NCI-H1436 treated with DMSO at 0.1 percent for 48 hours (cell line): ENCODE measurements around the gene WDR55.
"Not testable (repeated sequence)": the region's sequence is repeated elsewhere in the genome, so short reads cannot be mapped to it uniquely, and the experiment has no call there.

Experiments used
- DNase-seq: peaks from one replicate; lab custom pipeline; 2025; lab: John Stamatoyannopoulos, UW

Gene WDR55

GRCh38 chr5:140664359-140665119 is at the start of gene WDR55:
TSS of gene WDR55 (plus strand) at chr5:140664904. CDS start at chr5:140664913, 9 bp downstream.
- peak; percentile 67 for DNase-seq

- no peak for DNase-seq
Measured at GRCh38 chr5:140622301-140622700, 42.4 kb upstream of the WDR55 start.

GRCh38 chr5:140623061-140623460 is 41.6 kb upstream of the WDR55 start:
- not testable (repeated sequence) for DNase-seq

GRCh38 chr5:140624886-140625285 is 39.8 kb upstream of the WDR55 start:
- DNase-seq = not testable (repeated sequence)

GRCh38 chr5:140627972-140628371 is 36.7 kb upstream of the WDR55 start:
- no peak for DNase-seq

GRCh38 chr5:140628711-140629110 is 36.0 kb upstream of the WDR55 start:
- no peak for DNase-seq

- DNase-seq = no peak
Measured at GRCh38 chr5:140630292-140631035, 34.2 kb upstream of the WDR55 start.

- DNase-seq = no peak
Measured at GRCh38 chr5:140631036-140631417, 33.7 kb upstream of the WDR55 start.

- DNase-seq = no peak
Measured at GRCh38 chr5:140631831-140632365, 32.8 kb upstream of the WDR55 start.

GRCh38 chr5:140632366-140633020 is 32.2 kb upstream of the WDR55 start:
- no peak for DNase-seq

- DNase-seq = no peak
Measured at GRCh38 chr5:140633021-140633471, 31.7 kb upstream of the WDR55 start, which contains the start of gene CD14. TSS of gene CD14 (minus strand) at chr5:140633175. CDS start at chr5:140633071, 104 bp downstream.

GRCh38 chr5:140633501-140633900 is 31.2 kb upstream of the WDR55 start:
- DNase-seq = no peak

- DNase-seq = no peak
Measured at GRCh38 chr5:140634103-140634502, 30.6 kb upstream of the WDR55 start.

- DNase-seq = no peak
Measured at GRCh38 chr5:140635291-140636257, 29.1 kb upstream of the WDR55 start.

- no peak for DNase-seq
Measured at GRCh38 chr5:140637371-140638100, 27.2 kb upstream of the WDR55 start.

- not testable (repeated sequence) for DNase-seq
Measured at GRCh38 chr5:140638898-140639147, 25.9 kb upstream of the WDR55 start.

GRCh38 chr5:140639148-140639981 is 25.3 kb upstream of the WDR55 start, which contains the start of gene TMCO6:
TSS of gene TMCO6 (plus strand) at chr5:140639451. CDS start at chr5:140639528, 77 bp downstream.
- DNase-seq = peak; percentile 79

GRCh38 chr5:140641716-140642115 is 23.0 kb upstream of the WDR55 start:
- DNase-seq = no peak

- DNase-seq = no peak
Measured at GRCh38 chr5:140642718-140643117, 22.0 kb upstream of the WDR55 start.

- no peak for DNase-seq
Measured at GRCh38 chr5:140647042-140647419, 17.7 kb upstream of the WDR55 start.
